ENCODE measurements around the gene SREK1.

GRCh38 chr5:66231508-66231907 is 87.4 kb downstream of the SREK1 start:
- no peak for TF ChIP-seq JUNB (IDR thresholded peaks at IDR 0.05)
- TF ChIP-seq MAZ (IDR thresholded peaks at IDR 0.05; ENCODE audit: borderline replicate concordance, low read depth, low read length) = no peak
- TF ChIP-seq, protein P1, sequence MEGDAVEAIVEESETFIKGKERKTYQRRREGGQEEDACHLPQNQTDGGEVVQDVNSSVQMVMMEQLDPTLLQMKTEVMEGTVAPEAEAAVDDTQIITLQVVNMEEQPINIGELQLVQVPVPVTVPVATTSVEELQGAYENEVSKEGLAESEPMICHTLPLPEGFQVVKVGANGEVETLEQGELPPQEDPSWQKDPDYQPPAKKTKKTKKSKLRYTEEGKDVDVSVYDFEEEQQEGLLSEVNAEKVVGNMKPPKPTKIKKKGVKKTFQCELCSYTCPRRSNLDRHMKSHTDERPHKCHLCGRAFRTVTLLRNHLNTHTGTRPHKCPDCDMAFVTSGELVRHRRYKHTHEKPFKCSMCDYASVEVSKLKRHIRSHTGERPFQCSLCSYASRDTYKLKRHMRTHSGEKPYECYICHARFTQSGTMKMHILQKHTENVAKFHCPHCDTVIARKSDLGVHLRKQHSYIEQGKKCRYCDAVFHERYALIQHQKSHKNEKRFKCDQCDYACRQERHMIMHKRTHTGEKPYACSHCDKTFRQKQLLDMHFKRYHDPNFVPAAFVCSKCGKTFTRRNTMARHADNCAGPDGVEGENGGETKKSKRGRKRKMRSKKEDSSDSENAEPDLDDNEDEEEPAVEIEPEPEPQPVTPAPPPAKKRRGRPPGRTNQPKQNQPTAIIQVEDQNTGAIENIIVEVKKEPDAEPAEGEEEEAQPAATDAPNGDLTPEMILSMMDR (IDR thresholded peaks at IDR 0.05) = no peak
- TF ChIP-seq, protein P2, sequence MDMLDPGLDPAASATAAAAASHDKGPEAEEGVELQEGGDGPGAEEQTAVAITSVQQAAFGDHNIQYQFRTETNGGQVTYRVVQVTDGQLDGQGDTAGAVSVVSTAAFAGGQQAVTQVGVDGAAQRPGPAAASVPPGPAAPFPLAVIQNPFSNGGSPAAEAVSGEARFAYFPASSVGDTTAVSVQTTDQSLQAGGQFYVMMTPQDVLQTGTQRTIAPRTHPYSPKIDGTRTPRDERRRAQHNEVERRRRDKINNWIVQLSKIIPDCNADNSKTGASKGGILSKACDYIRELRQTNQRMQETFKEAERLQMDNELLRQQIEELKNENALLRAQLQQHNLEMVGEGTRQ (IDR thresholded peaks at IDR 0.05) = no peak
- no peak for TF ChIP-seq MYC (IDR thresholded peaks at IDR 0.05; ENCODE audit: borderline replicate concordance, low read length)
- TF ChIP-seq POLR2A (IDR thresholded peaks at IDR 0.05; ENCODE audit: low read length) = no peak
- TF ChIP-seq RFX5 (IDR thresholded peaks at IDR 0.05) = no peak
- TF ChIP-seq, protein P3, sequence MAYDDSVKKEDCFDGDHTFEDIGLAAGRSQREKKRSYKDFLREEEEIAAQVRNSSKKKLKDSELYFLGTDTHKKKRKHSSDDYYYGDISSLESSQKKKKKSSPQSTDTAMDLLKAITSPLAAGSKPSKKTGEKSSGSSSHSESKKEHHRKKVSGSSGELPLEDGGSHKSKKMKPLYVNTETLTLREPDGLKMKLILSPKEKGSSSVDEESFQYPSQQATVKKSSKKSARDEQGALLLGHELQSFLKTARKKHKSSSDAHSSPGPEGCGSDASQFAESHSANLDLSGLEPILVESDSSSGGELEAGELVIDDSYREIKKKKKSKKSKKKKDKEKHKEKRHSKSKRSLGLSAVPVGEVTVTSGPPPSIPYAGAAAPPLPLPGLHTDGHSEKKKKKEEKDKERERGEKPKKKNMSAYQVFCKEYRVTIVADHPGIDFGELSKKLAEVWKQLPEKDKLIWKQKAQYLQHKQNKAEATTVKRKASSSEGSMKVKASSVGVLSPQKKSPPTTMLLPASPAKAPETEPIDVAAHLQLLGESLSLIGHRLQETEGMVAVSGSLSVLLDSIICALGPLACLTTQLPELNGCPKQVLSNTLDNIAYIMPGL (CRISPR knock-in tag; IDR thresholded peaks at IDR 0.05; ENCODE audit: borderline replicate concordance) = no peak
- TF ChIP-seq CBX2 (IDR thresholded peaks at IDR 0.05; ENCODE audit: borderline replicate concordance, low read depth) = no peak
